Measurements from ENCODE around the gene COLEC11. TPM values are rescaled to one million over a fixed set of nuclear protein-coding genes. Genes with fewer than 3 reads are reported as not detected.

Gene COLEC11
- total and polyA plus RNA-seq, 2 donors from 2014 or later = 7.6 to 34.6 TPM

- intact Hi-C loops (cut with DNase I) = no loop called here
- FAIRE-seq = no peak
These were observed 52.3 kb downstream of the COLEC11 start for GRCh38 chr2:3647246-3647645.

GRCh38 chr2:3647831-3648651, 53.1 kb downstream of the COLEC11 start:
- TF ChIP-seq CTCF (IDR thresholded peaks at IDR 0.05; ENCODE audit: borderline replicate concordance, extremely low read depth, insufficient read depth) = no peak
- FAIRE-seq (no peak), DNase-seq (no peak)
- Histone ChIP-seq H3K27me3 (ENCODE audit: control insufficient read depth, insufficient read depth, low read length) (no peaks in the 10 kb centered on the region), H3K4me3 (ENCODE audit: low read length in 3 of 3) (no peak overlapping the region), H3K9ac (ENCODE audit: low read length in 3 of 3) (no peak overlapping the region), H3K36me3 (ENCODE audit: control insufficient read depth in 2 of 3, insufficient read depth in 3 of 3, low read length in 3 of 3) (no peaks in the 10 kb centered on the region), H3K4me1 (ENCODE audit: control insufficient read depth in 2 of 3, insufficient read depth in 2 of 3, low read depth in 1 of 3, low read length in 3 of 3) (peaks cover 3 to 10% (median 4%) of the 10 kb centered on the region in 3 donors), H3K27ac (ENCODE audit: low read depth in 2 of 2, low read length in 2 of 2) (no peak overlapping the region), H3K9me3 (ENCODE audit: control insufficient read depth in 2 of 3, insufficient read depth in 1 of 3, low read length in 3 of 3) (no peaks in the 10 kb centered on the region)
- intact Hi-C loops (cut with DNase I) = no loop called here

More at GRCh38 chr2:3647246-3647645, 52.3 kb downstream of the COLEC11 start:
- no peak overlapping the region for H3K27ac ChIP-seq (ENCODE audit: low read depth in 2 of 2, low read length in 2 of 2)
- no peak overlapping the region for H3K9ac ChIP-seq (ENCODE audit: low read length in 3 of 3)
- peaks cover 3 to 10% (median 4%) of the 10 kb centered on the region in 3 donors for H3K4me1 ChIP-seq (ENCODE audit: control insufficient read depth in 2 of 3, insufficient read depth in 2 of 3, low read depth in 1 of 3, low read length in 3 of 3)
- H3K36me3 ChIP-seq (ENCODE audit: control insufficient read depth in 2 of 3, insufficient read depth in 3 of 3, low read length in 3 of 3) = no peaks in the 10 kb centered on the region
- H3K9me3 ChIP-seq (ENCODE audit: control insufficient read depth in 2 of 3, insufficient read depth in 1 of 3, low read length in 3 of 3) = no peaks in the 10 kb centered on the region
- no peak overlapping the region for H3K4me3 ChIP-seq (ENCODE audit: low read length in 3 of 3)
- no peak for DNase-seq
- H3K27me3 ChIP-seq (ENCODE audit: control insufficient read depth, insufficient read depth, low read length) = no peaks in the 10 kb centered on the region
- no peak for TF ChIP-seq CTCF (IDR thresholded peaks at IDR 0.05; ENCODE audit: borderline replicate concordance, extremely low read depth, insufficient read depth)

GRCh38 chr2:3648652-3649177, 53.8 kb downstream of the COLEC11 start:
- peaks cover 3 to 10% (median 4%) of the 10 kb centered on the region in 3 donors for H3K4me1 ChIP-seq (ENCODE audit: control insufficient read depth in 2 of 3, insufficient read depth in 2 of 3, low read depth in 1 of 3, low read length in 3 of 3)

More at GRCh38 chr2:3648652-3649177, 53.8 kb downstream of the COLEC11 start:
- H3K27me3 ChIP-seq (ENCODE audit: control insufficient read depth, insufficient read depth, low read length) = no peaks in the 10 kb centered on the region
- no peak overlapping the region for H3K4me3 ChIP-seq (ENCODE audit: low read length in 3 of 3)
- DNase-seq (no peak), FAIRE-seq (no peak)
- no peak overlapping the region for H3K27ac ChIP-seq (ENCODE audit: low read depth in 2 of 2, low read length in 2 of 2)
- TF ChIP-seq CTCF (IDR thresholded peaks at IDR 0.05; ENCODE audit: borderline replicate concordance, extremely low read depth, insufficient read depth) = no peak
- H3K36me3 ChIP-seq (ENCODE audit: control insufficient read depth in 2 of 3, insufficient read depth in 3 of 3, low read length in 3 of 3) = no peaks in the 10 kb centered on the region
- peaks cover 0 to 2% (median 0%) of the 10 kb centered on the region in 3 donors for H3K9me3 ChIP-seq (ENCODE audit: control insufficient read depth in 2 of 3, insufficient read depth in 1 of 3, low read length in 3 of 3)
- intact Hi-C loops (cut with DNase I) = no loop called here
- H3K9ac ChIP-seq (ENCODE audit: low read length in 3 of 3) = no peak overlapping the region

Measured in kidney (tissue), 14 donors.